GM10248 (cell line): ENCODE measurements around the gene FAM3C.
A peak's percentile ranks its signal among the peaks of the same experiment; 100 is the strongest.

Experiments used
- CTCF ChIA-PET: fragments of 300-600 bp; sonication (Branson Sonifier 250); formaldehyde crosslinking; extraction: SDS; loops from one replicate; lab custom pipeline; 2021; ENCODE audit warnings: antibody characterized with exemption; lab: Yijun Ruan, JAX
- POLR2A ChIA-PET: fragments of 350-650 bp; sonication (Branson Sonifier 250); formaldehyde crosslinking; extraction: SDS; loops from one replicate; lab custom pipeline; 2020; ENCODE audit warnings: antibody characterized with exemption; lab: Yijun Ruan, JAX
- DNase-seq: peaks from one replicate; pipeline ENCODE4 v3.0.0; 2012; ENCODE audit errors: extremely low spot score
- TF ChIP-seq, protein P1 (sequence below): IDR thresholded peaks from 2 replicates; pipeline ENCODE4 v1.5.1; 2012; ENCODE audit warnings: mild to moderate bottlenecking, low read depth; ENCODE audit errors: extremely low read depth, missing control alignments, control extremely low read depth

FAM3C gene

DNA sequence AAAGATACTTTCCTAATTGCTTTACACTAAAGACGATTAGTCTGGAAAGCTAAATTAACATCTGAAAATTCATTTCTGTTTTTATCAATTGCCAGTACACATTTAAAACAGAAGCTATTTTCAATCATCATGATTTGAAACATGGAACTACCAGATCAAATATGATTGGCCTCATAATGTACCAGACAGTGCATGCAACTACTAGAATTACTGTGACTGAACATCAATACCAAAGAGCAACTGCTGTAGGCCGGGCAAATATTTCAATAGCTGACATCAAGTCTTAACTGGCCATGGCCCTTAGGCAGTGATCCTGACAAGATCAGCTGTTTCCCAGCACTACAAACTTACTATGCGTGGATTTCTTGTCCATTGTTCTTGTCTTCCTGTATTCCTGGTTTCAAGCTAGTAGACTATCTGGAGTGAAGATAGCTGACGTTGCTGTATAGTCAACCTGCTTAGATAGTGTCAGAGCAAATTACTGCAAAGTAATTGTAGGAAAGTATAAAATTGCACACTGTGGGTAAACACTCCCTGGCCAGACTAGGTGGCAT, 89.0 kb downstream of the FAM3C start:
- ChIA-PET CTCF (no interaction called here), POLR2A (no interaction called here)
- TF ChIP-seq, protein P1, sequence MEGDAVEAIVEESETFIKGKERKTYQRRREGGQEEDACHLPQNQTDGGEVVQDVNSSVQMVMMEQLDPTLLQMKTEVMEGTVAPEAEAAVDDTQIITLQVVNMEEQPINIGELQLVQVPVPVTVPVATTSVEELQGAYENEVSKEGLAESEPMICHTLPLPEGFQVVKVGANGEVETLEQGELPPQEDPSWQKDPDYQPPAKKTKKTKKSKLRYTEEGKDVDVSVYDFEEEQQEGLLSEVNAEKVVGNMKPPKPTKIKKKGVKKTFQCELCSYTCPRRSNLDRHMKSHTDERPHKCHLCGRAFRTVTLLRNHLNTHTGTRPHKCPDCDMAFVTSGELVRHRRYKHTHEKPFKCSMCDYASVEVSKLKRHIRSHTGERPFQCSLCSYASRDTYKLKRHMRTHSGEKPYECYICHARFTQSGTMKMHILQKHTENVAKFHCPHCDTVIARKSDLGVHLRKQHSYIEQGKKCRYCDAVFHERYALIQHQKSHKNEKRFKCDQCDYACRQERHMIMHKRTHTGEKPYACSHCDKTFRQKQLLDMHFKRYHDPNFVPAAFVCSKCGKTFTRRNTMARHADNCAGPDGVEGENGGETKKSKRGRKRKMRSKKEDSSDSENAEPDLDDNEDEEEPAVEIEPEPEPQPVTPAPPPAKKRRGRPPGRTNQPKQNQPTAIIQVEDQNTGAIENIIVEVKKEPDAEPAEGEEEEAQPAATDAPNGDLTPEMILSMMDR, result no peak
- no peak for DNase-seq

- POLR2A ChIA-PET, result no interaction called here
- TF ChIP-seq, protein P1, result no peak
- DNase-seq, result no peak
- CTCF ChIA-PET, result no interaction called here
Observed at GRCh38 chr7:121306565-121306964, 89.5 kb downstream of the FAM3C start.

DNA sequence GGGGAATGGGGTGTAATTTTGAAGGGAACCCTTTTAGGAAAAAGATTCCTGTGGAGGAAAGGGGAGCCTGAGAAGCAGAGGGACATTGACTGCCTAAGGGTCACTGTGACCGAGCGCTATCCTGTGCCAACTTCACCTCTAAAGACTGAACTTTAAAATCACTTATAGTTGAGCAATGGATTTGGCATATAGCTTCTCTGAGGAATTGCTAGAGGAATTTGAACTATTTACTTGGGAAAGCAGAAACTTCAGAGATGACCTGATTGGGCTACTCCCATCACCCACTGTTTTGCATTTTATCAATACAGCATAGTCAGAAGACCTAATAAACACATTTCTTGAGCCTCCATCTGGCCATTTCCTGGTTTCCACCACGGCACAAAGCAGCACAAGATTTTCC, 91.0 kb downstream of the FAM3C start:
- DNase-seq, result no peak
- TF ChIP-seq, protein P1, result no peak
- CTCF ChIA-PET, result no interaction called here
- POLR2A ChIA-PET, result no interaction called here

GRCh38 chr7:121304102-121304658, 91.9 kb downstream of the FAM3C start:
- ChIA-PET CTCF (no interaction called here), POLR2A (no interaction called here)
- no peak for DNase-seq
- TF ChIP-seq, protein P1, result no peak

DNA sequence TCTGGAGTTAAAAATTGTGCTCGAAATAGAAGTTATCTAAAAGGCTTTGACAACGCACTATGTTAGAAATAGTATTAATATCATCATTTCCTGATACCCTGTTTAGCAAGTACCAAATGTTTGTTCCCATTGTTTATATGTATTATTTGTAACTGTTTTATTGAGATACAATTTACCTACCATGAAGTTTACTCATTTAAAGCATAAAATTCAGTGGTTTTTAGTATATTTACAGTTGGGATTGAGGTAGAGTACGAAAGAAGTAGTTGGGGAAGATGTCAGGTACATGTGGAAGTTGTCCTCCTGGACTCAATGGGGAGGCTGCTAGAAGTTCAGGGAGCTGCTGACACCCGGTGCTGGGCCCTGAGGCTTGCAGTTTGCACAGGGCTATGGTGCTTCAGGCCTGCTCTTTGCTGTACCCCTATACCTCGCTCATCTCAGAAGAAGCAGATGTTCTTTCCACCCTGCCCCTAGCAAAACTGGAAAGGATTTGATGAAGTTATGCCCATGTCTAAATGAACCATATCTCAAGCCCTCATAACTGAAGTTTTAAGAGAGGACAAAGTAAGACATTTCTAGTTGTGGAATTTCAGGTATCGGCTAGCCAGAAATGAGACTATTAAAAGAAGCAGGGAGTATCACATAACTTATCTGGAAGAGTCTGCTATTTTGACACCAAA, 92.5 kb downstream of the FAM3C start:
- no peak for DNase-seq
- POLR2A ChIA-PET, result no interaction called here
- TF ChIP-seq, protein P1, result no peak
- CTCF ChIA-PET, result no interaction called here

GRCh38 chr7:121302214-121302745, 93.8 kb downstream of the FAM3C start:
- TF ChIP-seq, protein P1, result no peak
- ChIA-PET CTCF (no interaction called here), POLR2A (no interaction called here)
- peak; percentile 19 for DNase-seq
